ENCODE measurements around the gene SOBP.

Gene SOBP

DNA sequence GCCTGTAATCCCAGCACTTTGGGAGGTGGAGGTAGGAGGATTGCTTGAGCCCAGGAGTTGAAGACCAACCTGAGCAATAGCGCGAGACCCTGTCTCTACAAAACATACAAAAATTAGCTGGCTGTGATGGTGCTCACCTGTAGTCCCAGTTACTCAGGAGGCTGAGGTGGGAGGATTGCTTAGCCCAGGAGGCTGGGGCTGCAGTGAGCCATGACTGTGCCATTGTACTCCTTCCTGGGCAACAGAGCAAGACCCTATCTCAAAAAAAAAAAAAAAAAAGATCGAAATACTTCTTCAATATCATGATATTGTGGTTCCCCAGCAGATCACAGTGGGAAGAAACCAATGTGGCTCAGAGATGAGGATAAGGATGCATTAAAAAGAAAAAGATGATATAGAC lies 47.6 kb downstream of the SOBP start:
- 86 to 92% methylated on average over 2 of the region's 3 CpGs for WGBS, 2 experiments
- Histone ChIP-seq H3K4me3 (ENCODE audit: insufficient read depth, low read depth, low read length) (no peak overlapping the region), H3K9me3 (ENCODE audit: control insufficient read depth, low read length) (no peaks in the 10 kb centered on the region), H3K27me3 (ENCODE audit: control insufficient read depth, insufficient read depth, low read length, poor library complexity, severe bottlenecking) (no peaks in the 10 kb centered on the region), H3K36me3 (ENCODE audit: control insufficient read depth, insufficient read depth, low read length) (no peaks in the 10 kb centered on the region), H3K4me1 (ENCODE audit: control insufficient read depth, insufficient read depth, low read length) (peaks cover 40% of the 10 kb centered on the region), H3K27ac (ENCODE audit: insufficient read depth, low read depth, low read length, poor library complexity, severe bottlenecking) (no peak overlapping the region)

DNA sequence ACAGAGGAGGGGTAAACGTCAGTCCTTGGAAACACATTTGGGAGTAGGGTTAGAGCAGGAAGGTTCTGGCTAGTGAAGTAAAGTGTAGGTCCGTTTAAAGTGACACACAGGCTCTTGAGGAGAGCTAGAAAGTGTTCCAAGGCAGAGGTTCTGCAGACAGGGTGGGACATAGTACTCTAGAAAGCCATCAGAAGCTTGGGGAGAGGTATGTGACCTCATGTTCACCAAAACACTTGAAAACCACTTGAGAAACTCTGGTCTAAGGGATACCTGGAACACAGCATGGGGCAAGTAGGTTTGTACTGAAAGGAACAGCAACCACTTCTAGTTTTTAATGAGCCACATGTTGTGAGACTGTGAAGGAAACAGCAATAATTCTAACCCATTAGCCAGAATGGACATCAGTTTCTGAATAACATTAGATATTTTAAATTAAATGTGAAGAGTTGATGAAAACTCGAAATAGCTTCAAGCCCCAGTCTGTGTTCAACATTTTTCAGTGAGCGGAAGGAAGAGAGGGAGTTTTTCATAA lies 49.0 kb downstream of the SOBP start:
- H3K4me3 ChIP-seq (ENCODE audit: insufficient read depth, low read depth, low read length), result no peak overlapping the region
- H3K27ac ChIP-seq (ENCODE audit: insufficient read depth, low read depth, low read length, poor library complexity, severe bottlenecking), result no peak overlapping the region

DNA sequence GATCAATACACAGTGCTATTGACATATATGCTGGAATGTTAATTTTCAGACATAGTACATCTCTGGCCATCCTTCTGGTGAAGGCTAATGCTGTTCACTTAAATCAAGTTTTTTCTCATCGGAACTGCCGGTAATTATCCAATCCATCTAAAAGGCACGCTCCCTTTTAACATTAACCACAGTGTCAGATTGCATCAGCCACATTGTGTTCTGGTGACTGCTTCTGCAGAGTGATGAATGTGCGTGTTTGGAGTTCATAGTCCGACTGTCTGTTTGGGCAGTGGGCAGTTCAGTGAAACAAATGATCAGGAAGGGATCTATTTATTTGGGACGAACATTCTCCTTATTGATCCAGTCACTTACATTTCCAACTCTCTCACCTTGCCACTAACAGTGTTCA lies 49.5 kb downstream of the SOBP start:
- Histone ChIP-seq H3K4me1 (ENCODE audit: control insufficient read depth, insufficient read depth, low read length) (peaks cover 26% of the 10 kb centered on the region), H3K36me3 (ENCODE audit: control insufficient read depth, insufficient read depth, low read length) (no peaks in the 10 kb centered on the region), H3K9me3 (ENCODE audit: control insufficient read depth, low read length) (no peaks in the 10 kb centered on the region), H3K27ac (ENCODE audit: insufficient read depth, low read depth, low read length, poor library complexity, severe bottlenecking) (no peak overlapping the region), H3K27me3 (ENCODE audit: control insufficient read depth, insufficient read depth, low read length, poor library complexity, severe bottlenecking) (no peaks in the 10 kb centered on the region), H3K4me3 (ENCODE audit: insufficient read depth, low read depth, low read length) (no peak overlapping the region)
- 87 to 92% methylated on average over 6 of the region's 6 CpGs for WGBS, 2 experiments

More for the DNA sequence above, 49.0 kb downstream of the SOBP start:
- 88 to 92% methylated on average over 4 of the region's 4 CpGs for WGBS, 2 experiments
- H3K36me3 ChIP-seq (ENCODE audit: control insufficient read depth, insufficient read depth, low read length), result no peaks in the 10 kb centered on the region
- no peaks in the 10 kb centered on the region for H3K27me3 ChIP-seq (ENCODE audit: control insufficient read depth, insufficient read depth, low read length, poor library complexity, severe bottlenecking)
- peaks cover 31% of the 10 kb centered on the region for H3K4me1 ChIP-seq (ENCODE audit: control insufficient read depth, insufficient read depth, low read length)
- H3K9me3 ChIP-seq (ENCODE audit: control insufficient read depth, low read length), result no peaks in the 10 kb centered on the region

DNA sequence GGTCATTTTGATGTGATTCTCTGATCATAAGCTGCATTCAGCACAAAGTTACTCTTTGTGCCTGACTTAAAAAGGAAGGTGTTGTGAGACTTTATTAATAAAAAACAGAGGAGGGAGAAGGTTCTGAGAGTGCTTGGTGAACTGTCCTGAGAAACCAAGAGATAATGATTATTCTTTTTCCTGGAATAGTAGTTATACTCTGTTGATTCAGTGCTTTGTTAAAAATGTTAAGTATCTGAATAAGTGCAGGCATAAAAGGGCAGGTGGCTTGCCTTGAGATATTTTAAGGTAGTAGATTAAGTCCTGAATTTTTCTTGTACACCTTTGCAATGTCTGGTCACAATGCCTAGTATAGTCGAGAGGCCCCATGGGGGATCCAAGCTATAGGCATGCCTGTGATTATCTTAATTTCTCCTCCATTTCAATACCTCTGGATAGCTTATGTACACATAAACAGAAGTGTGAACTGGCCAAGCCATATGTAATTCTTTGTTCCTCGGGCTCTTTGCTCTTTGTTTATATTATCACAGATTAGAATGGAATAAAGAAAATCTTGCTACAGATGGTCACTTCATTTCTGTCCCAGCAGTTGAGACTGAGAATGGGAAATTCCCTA lies 50.0 kb downstream of the SOBP start:
- Histone ChIP-seq H3K4me3 (ENCODE audit: insufficient read depth, low read depth, low read length) (no peak overlapping the region), H3K4me1 (ENCODE audit: control insufficient read depth, insufficient read depth, low read length) (peaks cover 20% of the 10 kb centered on the region), H3K9me3 (ENCODE audit: control insufficient read depth, low read length) (no peaks in the 10 kb centered on the region), H3K27me3 (ENCODE audit: control insufficient read depth, insufficient read depth, low read length, poor library complexity, severe bottlenecking) (no peaks in the 10 kb centered on the region), H3K36me3 (ENCODE audit: control insufficient read depth, insufficient read depth, low read length) (no peaks in the 10 kb centered on the region), H3K27ac (ENCODE audit: insufficient read depth, low read depth, low read length, poor library complexity, severe bottlenecking) (no peak overlapping the region)
- WGBS, 2 experiments, result 41 to 50% methylated on average over 2 of the region's 2 CpGs

DNA sequence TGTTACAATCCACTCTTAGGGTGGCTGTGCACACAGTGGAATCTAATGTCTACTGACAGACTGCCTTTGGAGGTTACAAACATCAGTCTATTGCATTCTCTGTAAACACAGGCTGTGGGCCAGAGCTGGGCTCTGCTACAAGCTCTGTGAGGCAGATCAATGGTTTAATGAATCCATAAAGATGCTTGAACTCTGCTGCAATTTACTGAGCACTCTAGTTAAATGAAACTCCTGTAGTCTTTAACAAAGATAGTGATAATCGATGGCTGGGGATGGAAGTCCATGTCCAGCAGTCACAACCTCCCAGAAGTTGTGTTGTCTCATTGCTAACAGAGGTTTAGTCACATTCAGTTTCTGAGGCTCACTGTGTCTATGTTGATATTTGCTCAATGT lies 50.5 kb downstream of the SOBP start:
- WGBS, 2 experiments, result 93 to 100% methylated on average over 1 of the region's 1 CpG
- Histone ChIP-seq H3K9me3 (ENCODE audit: control insufficient read depth, low read length) (no peaks in the 10 kb centered on the region), H3K4me3 (ENCODE audit: insufficient read depth, low read depth, low read length) (no peak overlapping the region), H3K27me3 (ENCODE audit: control insufficient read depth, insufficient read depth, low read length, poor library complexity, severe bottlenecking) (no peaks in the 10 kb centered on the region), H3K27ac (ENCODE audit: insufficient read depth, low read depth, low read length, poor library complexity, severe bottlenecking) (no peak overlapping the region), H3K4me1 (ENCODE audit: control insufficient read depth, insufficient read depth, low read length) (peaks cover 15% of the 10 kb centered on the region), H3K36me3 (ENCODE audit: control insufficient read depth, insufficient read depth, low read length) (no peaks in the 10 kb centered on the region)

DNA sequence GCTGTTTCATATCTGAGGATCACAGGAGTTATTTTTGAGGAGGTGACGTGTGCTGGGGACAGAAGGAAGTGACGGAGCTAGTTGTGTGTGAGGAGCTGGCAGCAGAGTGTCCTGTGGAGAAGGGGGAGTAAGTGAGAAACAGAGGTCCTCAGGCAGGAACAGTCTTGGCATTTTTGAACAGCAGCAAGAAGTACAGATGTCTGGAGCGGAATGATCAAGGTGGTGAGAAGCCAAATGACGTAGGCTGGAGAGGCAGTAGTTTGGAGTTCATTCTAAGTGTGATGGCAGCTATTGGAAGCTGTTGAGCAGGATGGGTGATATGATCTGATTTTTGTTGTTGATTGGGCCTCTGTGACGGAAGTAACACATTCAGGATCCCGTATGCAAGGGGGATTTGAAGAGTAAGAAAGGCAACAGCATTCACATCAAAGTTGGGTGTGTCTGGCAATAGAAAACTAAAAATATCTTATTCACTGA lies 52.3 kb downstream of the SOBP start:
- peaks cover 5% of the 10 kb centered on the region for H3K4me1 ChIP-seq (ENCODE audit: control insufficient read depth, insufficient read depth, low read length)
- no peak overlapping the region for H3K4me3 ChIP-seq (ENCODE audit: insufficient read depth, low read depth, low read length)
- no peak overlapping the region for H3K27ac ChIP-seq (ENCODE audit: insufficient read depth, low read depth, low read length, poor library complexity, severe bottlenecking)
- no peaks in the 10 kb centered on the region for H3K36me3 ChIP-seq (ENCODE audit: control insufficient read depth, insufficient read depth, low read length)
- 92 to 93% methylated on average over 6 of the region's 6 CpGs for WGBS, 2 experiments
- H3K27me3 ChIP-seq (ENCODE audit: control insufficient read depth, insufficient read depth, low read length, poor library complexity, severe bottlenecking), result no peaks in the 10 kb centered on the region
- no peaks in the 10 kb centered on the region for H3K9me3 ChIP-seq (ENCODE audit: control insufficient read depth, low read length)

DNA sequence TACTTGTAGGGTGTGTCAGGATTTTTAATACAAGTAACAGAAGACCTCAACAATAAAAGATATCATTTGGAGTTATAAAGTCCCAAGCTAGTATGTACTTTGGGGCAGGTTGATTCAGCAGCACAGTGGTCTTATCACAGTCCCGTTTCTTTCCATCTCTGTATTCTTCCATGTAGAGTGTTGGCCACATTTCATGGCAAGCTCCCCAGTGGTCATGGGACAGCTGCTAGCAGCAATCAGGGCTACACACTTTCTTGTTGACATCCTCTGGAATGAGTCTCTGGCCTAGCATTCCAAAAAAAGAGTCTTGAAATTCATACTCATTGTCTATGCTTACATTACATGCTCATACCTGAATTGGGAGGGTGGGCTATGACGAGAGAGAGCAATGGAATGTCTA lies 53.2 kb downstream of the SOBP start:
- H3K9me3 ChIP-seq (ENCODE audit: control insufficient read depth, low read length), result no peaks in the 10 kb centered on the region
- H3K4me3 ChIP-seq (ENCODE audit: insufficient read depth, low read depth, low read length), result no peak overlapping the region
- H3K27me3 ChIP-seq (ENCODE audit: control insufficient read depth, insufficient read depth, low read length, poor library complexity, severe bottlenecking), result no peaks in the 10 kb centered on the region
- H3K36me3 ChIP-seq (ENCODE audit: control insufficient read depth, insufficient read depth, low read length), result no peaks in the 10 kb centered on the region
- WGBS, 2 experiments, result 92 to 100% methylated on average over 2 of the region's 2 CpGs
- no peak overlapping the region for H3K27ac ChIP-seq (ENCODE audit: insufficient read depth, low read depth, low read length, poor library complexity, severe bottlenecking)
- peaks cover 5% of the 10 kb centered on the region for H3K4me1 ChIP-seq (ENCODE audit: control insufficient read depth, insufficient read depth, low read length)

DNA sequence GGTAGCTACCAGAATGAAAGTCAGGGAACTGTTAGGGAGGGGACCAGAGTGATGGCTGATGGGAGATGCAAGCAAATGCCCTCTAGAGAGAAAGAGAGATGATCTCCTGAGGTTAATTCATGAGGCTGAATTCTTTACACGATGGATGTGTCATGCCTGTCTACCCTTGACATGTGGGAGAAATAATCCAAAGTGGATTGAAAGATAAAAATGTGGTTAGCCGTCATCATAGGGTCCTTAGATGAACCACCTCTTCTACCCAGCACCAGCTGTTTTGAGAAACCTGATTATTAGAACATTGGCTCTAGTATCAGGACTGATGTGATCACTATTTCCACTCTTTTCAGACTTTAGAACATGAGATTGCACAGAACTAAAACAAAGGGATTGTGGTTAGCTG lies 53.6 kb downstream of the SOBP start:
- peaks cover 5% of the 10 kb centered on the region for H3K4me1 ChIP-seq (ENCODE audit: control insufficient read depth, insufficient read depth, low read length)
- H3K4me3 ChIP-seq (ENCODE audit: insufficient read depth, low read depth, low read length), result no peak overlapping the region
- H3K9me3 ChIP-seq (ENCODE audit: control insufficient read depth, low read length), result no peaks in the 10 kb centered on the region
- H3K27me3 ChIP-seq (ENCODE audit: control insufficient read depth, insufficient read depth, low read length, poor library complexity, severe bottlenecking), result no peaks in the 10 kb centered on the region
- WGBS, 2 experiments, result 95 to 100% methylated on average over 2 of the region's 2 CpGs
- H3K36me3 ChIP-seq (ENCODE audit: control insufficient read depth, insufficient read depth, low read length), result no peaks in the 10 kb centered on the region
- H3K27ac ChIP-seq (ENCODE audit: insufficient read depth, low read depth, low read length, poor library complexity, severe bottlenecking), result no peak overlapping the region

DNA sequence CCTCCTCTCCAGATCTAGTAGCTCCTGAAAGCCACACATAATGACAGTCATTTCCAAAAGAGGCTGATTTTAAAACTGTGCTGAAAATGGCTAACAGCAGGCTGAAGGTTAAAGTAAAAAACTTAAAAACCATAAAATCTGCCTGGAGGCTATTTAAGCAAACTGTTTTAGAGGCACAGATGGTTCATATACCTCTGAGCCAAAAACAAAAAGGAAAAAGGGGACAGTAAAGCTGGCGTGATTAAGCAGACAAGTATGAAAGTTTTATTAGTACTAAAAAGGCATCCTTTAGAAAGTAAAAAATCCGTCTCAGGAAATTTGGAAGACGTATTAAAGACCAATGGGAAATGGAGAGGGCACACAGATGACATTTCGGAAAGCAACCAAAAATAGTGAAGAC lies 55.8 kb downstream of the SOBP start:
- Histone ChIP-seq H3K4me1 (ENCODE audit: control insufficient read depth, insufficient read depth, low read length) (no peaks in the 10 kb centered on the region), H3K4me3 (ENCODE audit: insufficient read depth, low read depth, low read length) (no peak overlapping the region), H3K36me3 (ENCODE audit: control insufficient read depth, insufficient read depth, low read length) (no peaks in the 10 kb centered on the region), H3K9me3 (ENCODE audit: control insufficient read depth, low read length) (no peaks in the 10 kb centered on the region), H3K27me3 (ENCODE audit: control insufficient read depth, insufficient read depth, low read length, poor library complexity, severe bottlenecking) (no peaks in the 10 kb centered on the region), H3K27ac (ENCODE audit: insufficient read depth, low read depth, low read length, poor library complexity, severe bottlenecking) (no peak overlapping the region)
- 93 to 98% methylated on average over 4 of the region's 4 CpGs for WGBS, 2 experiments

DNA sequence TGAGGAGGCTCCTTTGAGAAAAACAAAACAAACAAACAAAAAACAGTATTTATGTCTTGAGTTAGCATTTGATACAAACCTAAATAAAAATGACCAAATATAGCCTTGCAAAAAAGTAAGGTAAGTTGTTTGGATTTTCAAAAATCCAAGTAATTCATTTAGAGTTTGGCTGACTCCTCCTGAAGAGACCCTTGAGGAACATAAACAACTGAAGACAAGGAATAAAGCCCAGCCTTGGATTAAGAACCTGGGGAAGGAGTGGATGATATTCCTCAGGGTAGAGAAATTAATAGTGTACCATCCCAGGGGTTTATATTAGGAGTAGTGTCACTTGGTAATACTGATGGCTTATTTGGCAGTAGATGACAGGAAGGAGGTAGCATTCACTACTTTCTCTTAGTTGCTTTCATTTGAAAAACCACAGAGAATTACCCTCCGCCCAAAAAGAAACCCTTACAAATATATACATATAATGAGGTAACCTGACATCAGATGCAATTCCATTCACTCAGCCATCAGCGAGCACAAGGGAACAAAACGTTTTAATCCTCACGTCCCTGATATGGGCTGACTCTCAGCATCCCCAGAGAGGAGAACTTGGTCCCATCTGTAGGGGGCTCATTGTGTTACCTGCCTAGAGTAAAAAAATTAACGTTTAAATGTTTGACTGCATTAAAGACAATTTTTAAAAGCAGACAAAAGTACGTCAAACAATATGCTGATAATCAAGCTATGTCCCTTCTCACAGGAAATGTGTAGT lies 57.0 kb downstream of the SOBP start:
- no peaks in the 10 kb centered on the region for H3K27me3 ChIP-seq (ENCODE audit: control insufficient read depth, insufficient read depth, low read length, poor library complexity, severe bottlenecking)
- no peak overlapping the region for H3K4me3 ChIP-seq (ENCODE audit: insufficient read depth, low read depth, low read length)
- H3K27ac ChIP-seq (ENCODE audit: insufficient read depth, low read depth, low read length, poor library complexity, severe bottlenecking), result no peak overlapping the region
- WGBS, 2 experiments, result 81 to 86% methylated on average over 5 to 6 of the region's 6 CpGs
- H3K9me3 ChIP-seq (ENCODE audit: control insufficient read depth, low read length), result no peaks in the 10 kb centered on the region
- no peaks in the 10 kb centered on the region for H3K4me1 ChIP-seq (ENCODE audit: control insufficient read depth, insufficient read depth, low read length)
- H3K36me3 ChIP-seq (ENCODE audit: control insufficient read depth, insufficient read depth, low read length), result no peaks in the 10 kb centered on the region
